Fibroblast of pulmonary artery (primary cell): ENCODE results near the gene DLGAP4.

Source experiments
- DNase-seq: peaks from one replicate; pipeline ENCODE4 v3.0.0-alpha.2; 2010; ENCODE audit warnings: low read depth
- H3K4me3 ChIP-seq: replicated peaks from 2 replicates; pipeline ENCODE4 v1.5.1; 2011; ENCODE audit warnings: low read depth, mild to moderate bottlenecking, control low read depth, low read length, moderate library complexity
- CTCF ChIP-seq: IDR thresholded peaks from 2 replicates; pipeline ENCODE4 v1.5.1; 2011; ENCODE audit warnings: mild to moderate bottlenecking, control low read depth, low read length, inconsistent platforms; ENCODE audit errors: missing control alignments

Gene DLGAP4

GRCh38 chr20:36542516-36543183 lies 236.5 kb downstream of the DLGAP4 start:
- DNase-seq: no peak
- H3K4me3 ChIP-seq: peak overlapping the region; percentile 87
- no peak for TF ChIP-seq CTCF

GRCh38 chr20:36543184-36544133 lies 237.3 kb downstream of the DLGAP4 start:
- peak; percentile 69 for DNase-seq
- peak overlapping the region; percentile 87 for H3K4me3 ChIP-seq
- TF ChIP-seq CTCF: no peak

DNA sequence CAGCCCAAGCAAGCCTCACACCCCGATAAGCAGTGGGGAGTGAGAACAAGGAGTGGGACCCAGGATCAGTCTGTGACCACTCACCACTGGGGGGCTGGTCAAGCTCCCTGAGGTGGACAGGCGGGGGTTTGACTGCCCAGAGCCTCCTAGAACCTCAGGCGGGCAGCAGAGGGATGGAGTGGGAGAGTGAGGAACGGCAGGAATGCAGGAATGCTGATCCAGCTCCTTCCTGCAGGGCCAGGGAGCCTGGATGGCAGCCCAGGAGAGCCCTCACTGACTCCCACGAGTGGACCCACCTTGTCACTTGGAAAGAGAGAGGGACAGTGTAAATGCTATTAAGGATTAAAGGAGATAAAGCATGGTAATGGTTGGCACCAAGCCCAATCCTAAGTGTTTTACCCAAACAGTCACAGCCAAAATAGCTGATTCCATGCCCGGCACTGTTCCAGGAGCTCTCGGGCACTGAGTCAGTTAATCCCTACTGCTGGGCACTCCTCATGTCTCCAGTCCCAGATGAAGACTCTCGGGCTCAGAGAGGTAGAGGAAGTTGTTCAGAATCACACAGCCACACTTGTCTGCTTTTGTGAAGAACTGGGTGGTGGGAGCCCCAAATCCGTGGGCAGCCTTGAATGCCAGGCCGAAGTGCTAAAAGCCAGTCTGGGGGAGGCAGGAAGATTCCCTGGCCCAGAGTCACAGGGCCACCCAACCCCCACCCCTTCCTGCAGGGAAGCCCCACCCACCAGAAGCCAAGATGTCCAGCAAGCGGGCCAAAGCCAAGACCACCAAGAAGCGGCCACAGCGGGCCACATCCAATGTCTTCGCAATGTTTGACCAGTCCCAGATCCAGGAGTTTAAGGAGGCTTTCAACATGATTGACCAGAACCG lies 238.2 kb downstream of the DLGAP4 start:
- H3K4me3 ChIP-seq: peak overlapping the region; percentile 13
- no peak for TF ChIP-seq CTCF
- DNase-seq: peak; percentile 64

- H3K4me3 ChIP-seq: no peak overlapping the region
- no peak for TF ChIP-seq CTCF
- no peak for DNase-seq
These were observed 240.1 kb downstream of the DLGAP4 start for GRCh38 chr20:36546111-36546736.

GRCh38 chr20:36547186-36548005 lies 241.3 kb downstream of the DLGAP4 start:
- H3K4me3 ChIP-seq: no peak overlapping the region
- TF ChIP-seq CTCF: no peak
- no peak for DNase-seq

- H3K4me3 ChIP-seq: no peak overlapping the region
- peak; percentile 25 for TF ChIP-seq CTCF
- DNase-seq: no peak
These were observed 241.8 kb downstream of the DLGAP4 start for GRCh38 chr20:36548006-36548315.
